22Rv1 (cell line): ENCODE results near the gene HRC.
A peak's percentile ranks its signal among the peaks of the same experiment; 100 is the strongest.

Experiments used
- H3K27ac ChIP-seq: fragments of 450-650 bp; 2 replicates; pipeline ENCODE4 v1.5.1; 2017
- ZFX ChIP-seq: fragments of 450-650 bp; IDR thresholded peaks from 2 replicates; pipeline ENCODE4 v1.6.1; 2017; ENCODE audit warnings: antibody characterized with exemption, borderline replicate concordance
- TF ChIP-seq, protein P1 (sequence below): fragments of 450-650 bp; IDR thresholded peaks from 2 replicates; pipeline ENCODE4 v1.5.1; 2017; ENCODE audit warnings: mild to moderate bottlenecking

Gene HRC

DNA sequence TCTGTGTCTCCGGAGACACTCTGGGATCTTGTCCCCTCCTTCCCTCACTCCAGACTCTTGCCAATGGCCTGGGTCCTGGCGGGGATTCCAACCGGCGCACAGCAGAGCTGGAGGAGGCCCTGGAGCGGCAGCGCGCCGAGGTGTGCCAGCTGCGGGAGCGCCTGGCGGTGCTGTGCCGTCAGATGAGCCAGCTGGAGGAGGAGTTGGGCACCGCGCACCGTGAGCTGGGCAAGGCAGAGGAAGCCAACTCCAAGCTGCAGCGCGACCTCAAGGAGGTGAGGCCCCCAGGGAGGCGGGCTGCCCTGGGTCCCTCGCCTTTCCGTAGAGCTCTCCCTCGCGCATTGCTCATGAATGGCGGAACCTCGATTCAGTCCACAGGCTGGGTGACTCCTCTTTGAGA is 24.9 kb downstream of the HRC start:
- TF ChIP-seq, protein P1, sequence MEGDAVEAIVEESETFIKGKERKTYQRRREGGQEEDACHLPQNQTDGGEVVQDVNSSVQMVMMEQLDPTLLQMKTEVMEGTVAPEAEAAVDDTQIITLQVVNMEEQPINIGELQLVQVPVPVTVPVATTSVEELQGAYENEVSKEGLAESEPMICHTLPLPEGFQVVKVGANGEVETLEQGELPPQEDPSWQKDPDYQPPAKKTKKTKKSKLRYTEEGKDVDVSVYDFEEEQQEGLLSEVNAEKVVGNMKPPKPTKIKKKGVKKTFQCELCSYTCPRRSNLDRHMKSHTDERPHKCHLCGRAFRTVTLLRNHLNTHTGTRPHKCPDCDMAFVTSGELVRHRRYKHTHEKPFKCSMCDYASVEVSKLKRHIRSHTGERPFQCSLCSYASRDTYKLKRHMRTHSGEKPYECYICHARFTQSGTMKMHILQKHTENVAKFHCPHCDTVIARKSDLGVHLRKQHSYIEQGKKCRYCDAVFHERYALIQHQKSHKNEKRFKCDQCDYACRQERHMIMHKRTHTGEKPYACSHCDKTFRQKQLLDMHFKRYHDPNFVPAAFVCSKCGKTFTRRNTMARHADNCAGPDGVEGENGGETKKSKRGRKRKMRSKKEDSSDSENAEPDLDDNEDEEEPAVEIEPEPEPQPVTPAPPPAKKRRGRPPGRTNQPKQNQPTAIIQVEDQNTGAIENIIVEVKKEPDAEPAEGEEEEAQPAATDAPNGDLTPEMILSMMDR: no peak
- no peak for TF ChIP-seq ZFX
- peak overlapping the region; percentile 99 for H3K27ac ChIP-seq

DNA sequence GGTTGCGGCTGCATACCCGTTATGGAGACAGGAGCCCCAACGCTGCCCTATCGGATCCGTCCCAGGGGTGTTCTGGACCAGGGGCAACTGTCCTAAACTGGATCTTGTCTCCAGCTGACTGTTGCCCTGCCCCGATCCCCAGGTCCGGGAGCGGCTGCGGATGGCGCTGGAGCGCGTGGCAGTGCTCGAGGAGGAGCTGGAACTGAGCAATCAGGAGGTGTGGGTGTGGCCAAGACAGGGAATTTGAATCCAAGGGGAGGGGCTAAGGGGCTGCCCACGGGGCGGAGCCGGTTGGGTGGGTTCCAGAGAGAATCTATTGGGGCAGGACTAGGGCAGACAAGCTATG is 26.0 kb downstream of the HRC start:
- peak overlapping the region; percentile 99 for H3K27ac ChIP-seq
- TF ChIP-seq, protein P1: no peak
- no peak for TF ChIP-seq ZFX

DNA sequence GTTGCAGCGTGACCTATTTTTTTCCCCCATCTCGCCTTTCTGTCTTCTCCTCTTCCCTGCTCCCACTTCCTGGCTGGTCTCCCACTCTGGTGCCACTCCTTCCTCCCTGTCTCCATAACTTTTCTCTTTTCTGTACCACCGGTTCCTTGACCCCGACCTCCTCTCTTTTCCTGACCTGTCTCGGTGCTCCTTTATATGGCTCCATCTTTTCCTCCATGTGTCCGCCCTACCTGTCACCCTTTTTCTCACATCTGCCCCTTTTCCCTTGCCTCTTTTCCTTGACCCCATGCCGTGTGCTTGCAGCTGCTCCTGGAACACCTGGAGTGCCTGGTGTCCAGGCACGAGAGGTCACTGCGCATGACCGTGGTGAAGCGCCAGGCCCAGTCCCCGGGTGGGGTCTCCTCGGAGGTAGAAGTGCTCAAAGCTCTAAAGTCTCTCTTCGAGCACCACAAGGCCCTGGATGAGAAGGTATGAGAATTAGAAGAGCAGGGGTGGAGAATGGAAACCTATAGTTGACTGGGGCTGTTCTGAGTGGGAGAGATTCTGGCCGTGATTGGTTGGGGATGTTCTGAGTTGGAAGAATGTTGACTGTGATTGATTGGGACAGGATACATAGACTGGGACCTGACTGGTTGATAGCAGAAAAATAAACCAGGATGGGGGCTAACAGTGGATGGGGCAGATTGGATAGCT is 26.5 kb downstream of the HRC start:
- TF ChIP-seq, protein P1: no peak
- TF ChIP-seq ZFX: no peak
- H3K27ac ChIP-seq: peak overlapping the region; percentile 99

DNA sequence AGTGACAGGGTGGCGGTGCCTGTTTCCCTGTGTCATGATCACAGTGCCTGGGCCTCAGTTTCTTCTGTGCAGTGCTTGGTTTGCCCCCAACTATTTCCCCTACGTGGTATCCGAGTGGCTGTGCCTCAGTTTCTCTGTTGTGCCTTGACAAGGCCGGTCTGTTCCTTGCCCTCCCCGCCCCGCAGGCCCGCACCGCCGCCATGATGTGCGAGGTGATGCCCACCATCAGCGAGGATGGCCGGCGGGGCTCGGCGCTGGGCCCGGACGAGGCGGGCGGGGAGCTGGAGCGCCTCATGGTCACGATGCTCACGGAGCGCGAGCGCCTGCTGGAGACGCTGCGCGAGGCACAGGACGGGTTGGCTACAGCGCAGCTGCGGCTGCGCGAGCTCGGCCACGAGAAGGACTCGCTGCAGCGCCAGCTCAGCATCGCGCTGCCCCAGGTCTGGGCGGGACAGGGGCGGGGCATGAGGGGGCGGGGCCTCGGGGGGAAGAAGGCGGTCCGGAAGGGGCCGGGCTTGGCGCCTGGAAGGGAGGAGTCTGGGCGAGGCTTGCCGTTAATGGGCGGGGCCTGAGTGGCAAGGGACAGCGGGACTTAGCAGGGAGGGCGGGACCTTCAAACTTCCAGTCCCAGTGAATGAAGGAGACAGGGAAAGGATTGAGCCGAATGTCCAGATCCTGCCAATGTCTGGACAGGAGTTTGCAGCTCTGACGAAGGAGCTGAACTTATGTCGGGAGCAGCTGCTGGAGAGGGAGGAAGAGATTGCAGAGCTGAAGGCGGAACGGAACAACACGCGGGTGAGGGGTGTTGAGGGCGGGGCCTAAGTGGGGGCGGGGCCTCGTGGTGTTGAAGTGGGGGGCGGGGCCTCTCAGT is 27.3 kb downstream of the HRC start:
- H3K27ac ChIP-seq: peak overlapping the region; percentile 99

DNA sequence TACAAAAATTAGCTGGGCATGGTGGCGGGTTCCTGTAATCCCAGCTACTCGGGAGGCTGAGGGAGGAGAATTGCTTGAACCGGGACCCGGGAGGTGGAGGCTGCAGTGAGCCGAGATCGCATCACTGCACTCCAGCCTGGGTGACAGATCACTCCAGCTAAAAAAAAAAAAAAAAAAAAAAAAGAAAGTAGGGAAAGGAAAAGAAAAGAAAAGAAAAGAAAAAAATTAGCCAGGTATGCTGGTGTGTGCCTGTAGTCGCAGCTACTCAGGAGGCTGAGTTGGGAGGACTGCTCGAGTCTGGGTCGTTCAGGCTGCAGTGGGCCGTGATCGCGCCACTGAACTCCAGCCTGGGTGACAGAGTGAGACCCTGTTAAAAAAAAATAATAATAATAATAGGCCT is 28.0 kb downstream of the HRC start:
- H3K27ac ChIP-seq: peak overlapping the region; percentile 99

More for the DNA sequence above, 27.3 kb downstream of the HRC start:
- TF ChIP-seq ZFX: no peak
- TF ChIP-seq, protein P1: peak; percentile 22

DNA sequence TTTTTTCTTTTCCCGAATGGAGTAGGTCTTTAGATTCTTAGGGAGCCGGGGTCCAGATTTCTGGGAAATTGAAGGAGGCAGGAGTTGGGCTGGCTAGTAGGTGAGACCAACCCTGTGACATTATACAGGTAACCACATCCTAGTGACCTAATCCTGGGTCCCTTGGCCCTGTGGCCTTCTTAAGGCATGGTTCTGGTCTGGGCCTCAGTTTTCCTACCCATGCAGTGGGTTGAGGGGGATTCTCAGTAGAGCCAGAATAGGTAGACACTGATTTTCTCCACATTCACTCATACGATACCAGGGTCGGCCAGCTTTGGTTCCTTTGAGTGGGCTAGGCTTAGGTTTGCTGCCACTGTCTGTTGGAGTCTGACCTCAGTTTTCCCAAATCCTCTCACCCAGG is 28.6 kb downstream of the HRC start:
- TF ChIP-seq, protein P1: no peak
- no peak for TF ChIP-seq ZFX
- H3K27ac ChIP-seq: peak overlapping the region; percentile 99

DNA sequence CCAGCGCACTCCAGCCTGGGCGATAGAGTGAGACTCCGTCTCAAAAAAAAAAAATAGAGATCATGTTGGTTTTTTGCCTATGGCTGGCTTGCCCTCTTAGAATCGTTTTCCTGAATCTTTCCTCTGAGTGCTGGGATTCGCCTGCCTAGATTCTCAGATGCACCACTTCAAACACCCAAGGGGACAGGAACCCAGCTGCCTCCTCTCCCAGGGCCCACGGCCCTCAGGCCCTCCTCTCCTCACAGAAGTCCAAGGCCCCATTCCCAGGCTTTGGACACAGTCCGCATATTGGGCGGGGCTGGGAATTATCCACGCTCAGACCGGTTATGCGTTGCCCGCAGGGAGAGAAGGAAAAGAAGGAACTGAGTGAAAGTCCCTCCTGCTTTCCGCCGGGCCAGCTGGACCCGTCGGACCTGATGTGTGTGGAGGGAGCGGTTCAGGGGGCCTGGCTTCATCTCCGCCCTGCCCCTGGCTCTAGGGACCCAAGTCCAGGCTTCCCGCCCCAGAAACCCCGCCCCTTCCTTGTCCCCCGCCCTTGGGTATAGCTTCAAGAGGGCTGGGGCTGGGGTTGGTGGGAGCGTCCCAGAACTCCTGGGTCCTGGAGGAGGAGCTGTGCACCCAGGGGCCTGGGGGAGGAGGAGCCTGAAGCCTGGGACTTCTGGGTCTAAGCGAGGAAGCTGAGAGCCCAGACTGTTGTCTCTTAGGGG is 30.0 kb downstream of the HRC start:
- H3K27ac ChIP-seq: peak overlapping the region; percentile 99
- no peak for TF ChIP-seq ZFX
- TF ChIP-seq, protein P1: no peak

DNA sequence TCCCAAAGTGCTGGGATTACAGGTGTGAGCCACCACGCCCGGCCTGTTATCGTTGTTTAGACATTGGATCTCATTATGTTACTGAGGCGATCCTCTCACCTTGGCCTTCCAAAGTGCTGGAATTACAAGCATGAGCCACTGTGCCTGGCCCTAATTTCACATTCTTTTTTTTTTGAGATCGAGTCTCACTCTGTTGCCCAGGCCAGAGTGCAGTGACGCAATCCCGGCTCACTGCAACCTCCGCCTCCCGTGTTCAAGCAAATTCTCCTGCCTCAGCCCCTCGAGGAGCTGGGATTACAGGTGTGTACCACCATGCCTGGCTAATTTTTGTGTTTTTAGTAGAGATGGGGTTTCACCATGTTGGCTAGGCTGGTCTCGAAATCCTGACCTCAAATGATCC is 31.9 kb downstream of the HRC start:
- peak overlapping the region; percentile 99 for H3K27ac ChIP-seq

DNA sequence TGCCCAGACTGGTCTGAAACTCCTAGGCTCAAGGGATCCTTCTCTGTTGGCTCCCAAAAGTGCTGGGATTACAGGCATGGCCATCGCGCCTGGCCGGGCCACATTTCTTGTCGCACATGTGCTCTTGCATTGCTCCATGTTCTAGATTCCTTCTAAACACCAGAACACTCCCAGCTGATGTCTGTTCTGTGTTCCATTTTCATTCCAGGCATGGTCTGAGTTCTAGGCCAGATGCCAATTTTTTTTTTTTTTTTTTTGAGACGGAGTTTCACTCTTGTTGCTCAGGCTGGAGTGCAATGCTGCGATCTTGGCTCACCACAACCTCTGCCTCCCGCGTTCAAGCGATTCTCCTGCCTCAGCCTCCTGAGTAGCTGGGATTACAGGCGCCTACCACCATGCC is 33.4 kb downstream of the HRC start:
- H3K27ac ChIP-seq: peak overlapping the region; percentile 99
